Measurements from ENCODE around the gene FA2H. TPM values are rescaled to one million over a fixed set of nuclear protein-coding genes. Genes with fewer than 3 reads are reported as not detected.

FA2H gene
- total and polyA plus RNA-seq, 10 of the 15 experiments (the other 5 are each of a cell fraction or from before 2014, with no cell fraction given), result 0.05 to 0.73 (median 0.51) TPM; not detected in 3

DNA sequence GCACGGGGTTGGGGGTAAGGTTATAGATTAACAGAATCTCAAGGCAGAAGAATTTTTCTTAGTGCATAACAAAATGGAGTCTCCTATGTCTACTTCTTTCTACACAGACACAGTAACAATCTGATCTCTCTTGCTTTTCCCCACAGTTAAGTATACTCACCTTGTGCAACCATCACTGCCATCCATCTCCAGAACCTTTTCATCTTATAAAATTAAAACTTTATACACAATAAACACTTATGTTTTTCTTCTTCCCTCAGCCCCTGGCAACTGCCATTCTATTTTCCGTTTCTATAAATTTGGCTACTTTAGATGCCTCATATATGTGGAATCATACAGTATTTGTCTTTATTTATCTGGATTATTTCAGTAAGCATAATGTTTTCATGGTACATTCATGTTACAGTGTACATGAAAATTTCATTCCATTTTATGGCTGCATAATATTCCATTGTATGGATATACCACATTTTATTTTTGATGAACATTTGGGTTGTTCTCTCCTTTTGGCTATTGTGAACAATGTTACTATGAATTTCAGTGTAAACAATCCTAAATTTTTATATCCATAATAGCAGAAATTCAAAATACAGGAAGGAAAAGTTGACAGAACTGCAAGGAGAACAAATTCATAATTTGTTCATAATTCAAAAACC lies 25.7 kb upstream of the FA2H start:
- H3K27ac ChIP-seq (ENCODE audit: control insufficient read depth, insufficient read depth), result no peak overlapping the region
- no peak overlapping the region for H2AFZ ChIP-seq (ENCODE audit: control insufficient read depth, low read depth, low read length)
- POLR2A ChIA-PET, result no interaction called here
- no peaks in the 10 kb centered on the region for H3K4me1 ChIP-seq (ENCODE audit: control insufficient read depth, insufficient read depth, low read length)
- RAD21 ChIA-PET (ENCODE audit: unreplicated experiment), result no interaction called here
- CTCF ChIA-PET, result no interaction called here
- no peak overlapping the region for H3K9ac ChIP-seq (ENCODE audit: control insufficient read depth, insufficient read depth, low read length)
- H3K4me3 ChIP-seq, result no peak overlapping the region
- H4K20me1 ChIP-seq (ENCODE audit: control insufficient read depth, insufficient read depth), result no peaks in the 10 kb centered on the region
- ATAC-seq, result no peak
- no peaks in the 10 kb centered on the region for H3K79me2 ChIP-seq (ENCODE audit: control insufficient read depth, insufficient read depth, low read length)
- BruUV-seq (replicated peaks), result no TSS peak
- 57% methylated on average over 1 of the region's 2 CpGs for WGBS (ENCODE audit: insufficient coverage, insufficient replicate concordance, low lambda C conversion rate, missing lambda C conversion rate)
- in situ Hi-C loops (cut with MboI), result no loop called here
- no peak overlapping the region for H3K4me2 ChIP-seq (ENCODE audit: control insufficient read depth, insufficient read depth)
- DNase-seq (ENCODE audit: low read depth, low spot score), result no peak
- intact Hi-C loops (cut with micrococcal nuclease; ENCODE audit: unreplicated experiment), result no loop called here
- SMC1A ChIA-PET (ENCODE audit: uncharacterized antibody, unreplicated experiment), result no interaction called here
- H3K36me3 ChIP-seq (ENCODE audit: control insufficient read depth in 2 of 2, insufficient read depth in 2 of 2, low read length in 1 of 2), result no peaks in the 10 kb centered on the region
- TF ChIP-seq LARP7 (IDR thresholded peaks at IDR 0.05) (no peak), HDAC2 (IDR thresholded peaks at IDR 0.05) (no peak)
- TF ChIP-seq, protein P1, sequence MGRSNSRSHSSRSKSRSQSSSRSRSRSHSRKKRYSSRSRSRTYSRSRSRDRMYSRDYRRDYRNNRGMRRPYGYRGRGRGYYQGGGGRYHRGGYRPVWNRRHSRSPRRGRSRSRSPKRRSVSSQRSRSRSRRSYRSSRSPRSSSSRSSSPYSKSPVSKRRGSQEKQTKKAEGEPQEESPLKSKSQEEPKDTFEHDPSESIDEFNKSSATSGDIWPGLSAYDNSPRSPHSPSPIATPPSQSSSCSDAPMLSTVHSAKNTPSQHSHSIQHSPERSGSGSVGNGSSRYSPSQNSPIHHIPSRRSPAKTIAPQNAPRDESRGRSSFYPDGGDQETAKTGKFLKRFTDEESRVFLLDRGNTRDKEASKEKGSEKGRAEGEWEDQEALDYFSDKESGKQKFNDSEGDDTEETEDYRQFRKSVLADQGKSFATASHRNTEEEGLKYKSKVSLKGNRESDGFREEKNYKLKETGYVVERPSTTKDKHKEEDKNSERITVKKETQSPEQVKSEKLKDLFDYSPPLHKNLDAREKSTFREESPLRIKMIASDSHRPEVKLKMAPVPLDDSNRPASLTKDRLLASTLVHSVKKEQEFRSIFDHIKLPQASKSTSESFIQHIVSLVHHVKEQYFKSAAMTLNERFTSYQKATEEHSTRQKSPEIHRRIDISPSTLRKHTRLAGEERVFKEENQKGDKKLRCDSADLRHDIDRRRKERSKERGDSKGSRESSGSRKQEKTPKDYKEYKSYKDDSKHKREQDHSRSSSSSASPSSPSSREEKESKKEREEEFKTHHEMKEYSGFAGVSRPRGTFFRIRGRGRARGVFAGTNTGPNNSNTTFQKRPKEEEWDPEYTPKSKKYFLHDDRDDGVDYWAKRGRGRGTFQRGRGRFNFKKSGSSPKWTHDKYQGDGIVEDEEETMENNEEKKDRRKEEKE (IDR thresholded peaks at IDR 0.05), result no peak
- no peaks in the 10 kb centered on the region for H3K9me3 ChIP-seq (replicated peaks; ENCODE audit: control insufficient read depth, insufficient read depth, low read length)
- no peaks in the 10 kb centered on the region; a peak in 1 of 4 replicates for H3K27me3 ChIP-seq (replicated peaks in 1 of 2; ENCODE audit: control insufficient read depth in 2 of 2, insufficient read depth in 2 of 2, low read length in 1 of 2)
- FAIRE-seq, result no peak

DNA sequence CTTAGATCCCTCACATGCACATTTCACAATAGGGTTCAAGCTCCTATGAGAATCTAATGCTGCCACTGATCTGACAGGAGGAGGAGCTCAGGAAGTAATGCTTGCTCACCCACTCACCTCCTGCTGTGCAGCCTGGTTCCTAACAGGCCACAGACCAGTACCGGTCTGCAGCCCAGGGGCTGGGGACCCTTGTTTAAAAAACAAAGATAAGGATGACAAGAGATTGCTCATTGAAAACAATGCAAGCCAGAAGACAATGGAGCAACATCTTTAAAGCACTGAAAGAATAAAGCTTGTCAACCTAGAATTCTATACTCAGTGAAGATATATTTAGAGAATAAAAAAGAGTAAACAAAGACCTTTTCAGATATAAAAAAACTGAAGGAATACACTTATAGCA lies 22.8 kb upstream of the FA2H start:
- in situ Hi-C loops (cut with MboI), result no loop called here
- ChIA-PET POLR2A (no interaction called here), SMC1A (ENCODE audit: uncharacterized antibody, unreplicated experiment) (no interaction called here), RAD21 (ENCODE audit: unreplicated experiment) (interaction anchor here (0.6 kb wide), 1 partner anchor 92 kb away, joined by 3 read pairs; no protein-coding TSS in a partner anchor), CTCF (interaction anchor here (1.3 to 1.7 kb wide), 2 partner anchors 19 to 65 kb away, joined by 4 to 7 read pairs; no protein-coding TSS in a partner anchor)
- intact Hi-C loops (cut with micrococcal nuclease; ENCODE audit: unreplicated experiment), result no loop called here
- TF ChIP-seq RAD21 (IDR thresholded peaks at IDR 0.05; ENCODE audit: insufficient read depth, low read depth, low read length), result no peak
- TF ChIP-seq YY1 (IDR thresholded peaks at IDR 0.05; ENCODE audit: low read depth, low read length), result no peak
- TF ChIP-seq HDGF (IDR thresholded peaks at IDR 0.05), result no peak
- no peak for TF ChIP-seq EGR1 (IDR thresholded peaks at IDR 0.05; ENCODE audit: borderline replicate concordance in 1 of 2, low read depth in 2 of 2, low read length in 2 of 2)
- TF ChIP-seq TAF1 (IDR thresholded peaks at IDR 0.05; ENCODE audit: borderline replicate concordance, low read depth, low read length), result no peak
- TF ChIP-seq, protein P2, sequence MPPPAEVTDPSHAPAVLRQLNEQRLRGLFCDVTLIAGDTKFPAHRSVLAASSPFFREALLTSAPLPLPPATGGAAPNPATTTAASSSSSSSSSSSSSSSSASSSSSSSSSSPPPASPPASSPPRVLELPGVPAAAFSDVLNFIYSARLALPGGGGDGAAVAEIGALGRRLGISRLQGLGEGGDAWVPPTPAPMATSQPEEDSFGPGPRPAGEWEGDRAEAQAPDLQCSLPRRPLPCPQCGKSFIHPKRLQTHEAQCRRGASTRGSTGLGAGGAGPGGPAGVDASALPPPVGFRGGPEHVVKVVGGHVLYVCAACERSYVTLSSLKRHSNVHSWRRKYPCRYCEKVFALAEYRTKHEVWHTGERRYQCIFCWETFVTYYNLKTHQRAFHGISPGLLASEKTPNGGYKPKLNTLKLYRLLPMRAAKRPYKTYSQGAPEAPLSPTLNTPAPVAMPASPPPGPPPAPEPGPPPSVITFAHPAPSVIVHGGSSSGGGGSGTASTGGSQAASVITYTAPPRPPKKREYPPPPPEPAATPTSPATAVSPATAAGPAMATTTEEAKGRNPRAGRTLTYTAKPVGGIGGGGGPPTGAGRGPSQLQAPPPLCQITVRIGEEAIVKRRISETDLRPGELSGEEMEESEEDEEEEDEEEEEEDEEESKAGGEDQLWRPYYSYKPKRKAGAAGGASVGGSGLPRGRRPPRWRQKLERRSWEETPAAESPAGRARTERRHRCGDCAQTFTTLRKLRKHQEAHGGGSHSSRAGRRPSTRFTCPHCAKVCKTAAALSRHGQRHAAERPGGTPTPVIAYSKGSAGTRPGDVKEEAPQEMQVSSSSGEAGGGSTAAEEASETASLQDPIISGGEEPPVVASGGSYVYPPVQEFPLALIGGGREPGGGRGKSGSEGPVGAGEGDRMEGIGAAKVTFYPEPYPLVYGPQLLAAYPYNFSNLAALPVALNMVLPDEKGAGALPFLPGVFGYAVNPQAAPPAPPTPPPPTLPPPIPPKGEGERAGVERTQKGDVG (CRISPR knock-in tag; IDR thresholded peaks at IDR 0.05), result no peak
- no peaks in the 10 kb centered on the region; a peak in 1 of 4 replicates for H3K27me3 ChIP-seq (replicated peaks in 1 of 2; ENCODE audit: control insufficient read depth in 2 of 2, insufficient read depth in 2 of 2, low read length in 1 of 2)
- no peak overlapping the region for H3K4me3 ChIP-seq
- DNase-seq (ENCODE audit: low read depth, low spot score), result no peak
- H3K9me3 ChIP-seq (replicated peaks; ENCODE audit: control insufficient read depth, insufficient read depth, low read length), result no peaks in the 10 kb centered on the region; the same call in 2 of the 3 replicates
- no peaks in the 10 kb centered on the region for H3K79me2 ChIP-seq (ENCODE audit: control insufficient read depth, insufficient read depth, low read length)
- H4K20me1 ChIP-seq (ENCODE audit: control insufficient read depth, insufficient read depth), result no peaks in the 10 kb centered on the region
- no peak overlapping the region for H3K27ac ChIP-seq (ENCODE audit: control insufficient read depth, insufficient read depth)
- H3K9ac ChIP-seq (ENCODE audit: control insufficient read depth, insufficient read depth, low read length), result no peak overlapping the region
- H3K4me1 ChIP-seq (ENCODE audit: control insufficient read depth, insufficient read depth, low read length), result no peaks in the 10 kb centered on the region
- H2AFZ ChIP-seq (ENCODE audit: control insufficient read depth, low read depth, low read length), result no peak overlapping the region
- FAIRE-seq, result no peak
- BruUV-seq (replicated peaks), result no TSS peak
- no peak for ATAC-seq
- WGBS (ENCODE audit: insufficient coverage, insufficient replicate concordance, low lambda C conversion rate, missing lambda C conversion rate), result 90% methylated on average over 1 of the region's 1 CpG
- no peak overlapping the region for H3K4me2 ChIP-seq (ENCODE audit: control insufficient read depth, insufficient read depth)
- no peaks in the 10 kb centered on the region for H3K36me3 ChIP-seq (ENCODE audit: control insufficient read depth in 2 of 2, insufficient read depth in 2 of 2, low read length in 1 of 2)
